ENCODE results near the gene SPC24. TPM values are rescaled to one million over a fixed set of nuclear protein-coding genes. Genes with fewer than 3 reads are reported as not detected.

SPC24 gene
- total and polyA plus RNA-seq, 9 of the 15 experiments (the other 6 are each of a cell fraction or from before 2014, with no cell fraction given), result 18.2 to 154 (median 60.9) TPM

DNA sequence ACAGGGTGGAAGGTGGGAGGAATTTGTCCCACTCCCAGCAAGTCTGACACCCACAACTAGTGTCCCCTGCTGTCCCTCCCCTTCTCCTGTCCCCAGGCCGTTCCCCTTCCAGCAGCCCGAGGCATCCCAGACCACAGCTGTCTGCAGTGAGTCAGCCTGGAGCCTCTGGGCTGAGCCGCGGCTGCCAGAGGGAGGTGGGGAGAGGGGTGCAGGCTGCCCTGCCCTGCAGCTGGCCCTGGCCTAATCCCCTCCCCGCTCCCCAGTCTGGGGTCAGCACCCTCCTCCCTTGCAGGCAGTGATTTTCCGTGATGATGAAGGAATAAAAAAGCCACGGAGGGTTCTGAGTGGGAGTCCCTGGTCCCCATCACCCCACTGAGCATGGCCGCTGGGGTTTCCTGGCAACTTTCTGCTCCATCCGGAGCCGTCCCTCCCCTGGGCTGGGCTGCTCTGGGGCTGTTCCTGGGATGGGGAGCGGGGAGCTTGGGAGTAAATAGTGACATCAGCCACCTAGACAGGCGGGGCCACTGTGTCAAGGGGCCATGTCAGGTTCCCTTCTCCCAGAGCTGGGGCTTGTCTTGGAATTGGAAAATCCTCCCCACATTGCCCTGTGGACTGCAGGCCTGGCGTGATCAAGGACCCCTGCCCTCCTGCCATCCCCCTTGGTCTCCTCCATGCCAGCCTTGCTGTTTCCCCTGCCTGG lies 16.8 kb downstream of the SPC24 start (continued):
- TF ChIP-seq SRF (CRISPR knock-in tag; IDR thresholded peaks at IDR 0.05) (no peak), SMARCA5 (IDR thresholded peaks at IDR 0.05) (no peak), CAMTA2 (CRISPR knock-in tag; conservative IDR thresholded peaks at IDR 0.05) (no peak), ARNT (IDR thresholded peaks at IDR 0.05) (no peak), HDAC8 (tag; IDR thresholded peaks at IDR 0.05) (no peak), JUN (IDR thresholded peaks at IDR 0.05; ENCODE audit: borderline replicate concordance, low read depth, low read length) (0 out of 2 replicates have a peak, but pooled peaks have one; percentile 20), JUN (CRISPR knock-in tag; IDR thresholded peaks at IDR 0.05; ENCODE audit: borderline replicate concordance) (no peak), THRAP3 (IDR thresholded peaks at IDR 0.05; ENCODE audit: borderline replicate concordance) (no peak), ILK (tag; IDR thresholded peaks at IDR 0.05; ENCODE audit: borderline replicate concordance, low read depth) (no peak), TCF3 (CRISPR knock-in tag; IDR thresholded peaks at IDR 0.05) (no peak), ZNF431 (CRISPR knock-in tag; IDR thresholded peaks at IDR 0.05) (no peak), TBP (optimal IDR thresholded peaks at IDR 0.05; ENCODE audit: low read depth, low read length) (no peak), ASH1L (IDR thresholded peaks at IDR 0.05; ENCODE audit: borderline replicate concordance, low read depth, partially characterized antibody) (no peak), ZNF263 (CRISPR knock-in tag; IDR thresholded peaks at IDR 0.05; ENCODE audit: borderline replicate concordance) (no peak), LARP7 (IDR thresholded peaks at IDR 0.05) (no peak), LCOR (CRISPR knock-in tag; IDR thresholded peaks at IDR 0.05) (no peak)
- TF ChIP-seq, protein P1, sequence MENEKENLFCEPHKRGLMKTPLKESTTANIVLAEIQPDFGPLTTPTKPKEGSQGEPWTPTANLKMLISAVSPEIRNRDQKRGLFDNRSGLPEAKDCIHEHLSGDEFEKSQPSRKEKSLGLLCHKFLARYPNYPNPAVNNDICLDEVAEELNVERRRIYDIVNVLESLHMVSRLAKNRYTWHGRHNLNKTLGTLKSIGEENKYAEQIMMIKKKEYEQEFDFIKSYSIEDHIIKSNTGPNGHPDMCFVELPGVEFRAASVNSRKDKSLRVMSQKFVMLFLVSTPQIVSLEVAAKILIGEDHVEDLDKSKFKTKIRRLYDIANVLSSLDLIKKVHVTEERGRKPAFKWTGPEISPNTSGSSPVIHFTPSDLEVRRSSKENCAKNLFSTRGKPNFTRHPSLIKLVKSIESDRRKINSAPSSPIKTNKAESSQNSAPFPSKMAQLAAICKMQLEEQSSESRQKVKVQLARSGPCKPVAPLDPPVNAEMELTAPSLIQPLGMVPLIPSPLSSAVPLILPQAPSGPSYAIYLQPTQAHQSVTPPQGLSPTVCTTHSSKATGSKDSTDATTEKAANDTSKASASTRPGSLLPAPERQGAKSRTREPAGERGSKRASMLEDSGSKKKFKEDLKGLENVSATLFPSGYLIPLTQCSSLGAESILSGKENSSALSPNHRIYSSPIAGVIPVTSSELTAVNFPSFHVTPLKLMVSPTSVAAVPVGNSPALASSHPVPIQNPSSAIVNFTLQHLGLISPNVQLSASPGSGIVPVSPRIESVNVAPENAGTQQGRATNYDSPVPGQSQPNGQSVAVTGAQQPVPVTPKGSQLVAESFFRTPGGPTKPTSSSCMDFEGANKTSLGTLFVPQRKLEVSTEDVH (IDR thresholded peaks at IDR 0.05; ENCODE audit: low read depth, partially characterized antibody), result no peak
- TF ChIP-seq, protein P2, sequence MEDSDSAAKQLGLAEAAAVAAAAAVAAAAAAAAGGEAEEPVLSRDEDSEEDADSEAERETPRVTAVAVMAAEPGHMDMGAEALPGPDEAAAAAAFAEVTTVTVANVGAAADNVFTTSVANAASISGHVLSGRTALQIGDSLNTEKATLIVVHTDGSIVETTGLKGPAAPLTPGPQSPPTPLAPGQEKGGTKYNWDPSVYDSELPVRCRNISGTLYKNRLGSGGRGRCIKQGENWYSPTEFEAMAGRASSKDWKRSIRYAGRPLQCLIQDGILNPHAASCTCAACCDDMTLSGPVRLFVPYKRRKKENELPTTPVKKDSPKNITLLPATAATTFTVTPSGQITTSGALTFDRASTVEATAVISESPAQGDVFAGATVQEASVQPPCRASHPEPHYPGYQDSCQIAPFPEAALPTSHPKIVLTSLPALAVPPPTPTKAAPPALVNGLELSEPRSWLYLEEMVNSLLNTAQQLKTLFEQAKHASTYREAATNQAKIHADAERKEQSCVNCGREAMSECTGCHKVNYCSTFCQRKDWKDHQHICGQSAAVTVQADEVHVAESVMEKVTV (CRISPR knock-in tag; IDR thresholded peaks at IDR 0.05), result no peak
- TF ChIP-seq, protein P3, sequence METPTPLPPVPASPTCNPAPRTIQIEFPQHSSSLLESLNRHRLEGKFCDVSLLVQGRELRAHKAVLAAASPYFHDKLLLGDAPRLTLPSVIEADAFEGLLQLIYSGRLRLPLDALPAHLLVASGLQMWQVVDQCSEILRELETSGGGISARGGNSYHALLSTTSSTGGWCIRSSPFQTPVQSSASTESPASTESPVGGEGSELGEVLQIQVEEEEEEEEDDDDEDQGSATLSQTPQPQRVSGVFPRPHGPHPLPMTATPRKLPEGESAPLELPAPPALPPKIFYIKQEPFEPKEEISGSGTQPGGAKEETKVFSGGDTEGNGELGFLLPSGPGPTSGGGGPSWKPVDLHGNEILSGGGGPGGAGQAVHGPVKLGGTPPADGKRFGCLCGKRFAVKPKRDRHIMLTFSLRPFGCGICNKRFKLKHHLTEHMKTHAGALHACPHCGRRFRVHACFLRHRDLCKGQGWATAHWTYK (CRISPR knock-in tag; IDR thresholded peaks at IDR 0.05), result no peak
- TF ChIP-seq, protein P4, sequence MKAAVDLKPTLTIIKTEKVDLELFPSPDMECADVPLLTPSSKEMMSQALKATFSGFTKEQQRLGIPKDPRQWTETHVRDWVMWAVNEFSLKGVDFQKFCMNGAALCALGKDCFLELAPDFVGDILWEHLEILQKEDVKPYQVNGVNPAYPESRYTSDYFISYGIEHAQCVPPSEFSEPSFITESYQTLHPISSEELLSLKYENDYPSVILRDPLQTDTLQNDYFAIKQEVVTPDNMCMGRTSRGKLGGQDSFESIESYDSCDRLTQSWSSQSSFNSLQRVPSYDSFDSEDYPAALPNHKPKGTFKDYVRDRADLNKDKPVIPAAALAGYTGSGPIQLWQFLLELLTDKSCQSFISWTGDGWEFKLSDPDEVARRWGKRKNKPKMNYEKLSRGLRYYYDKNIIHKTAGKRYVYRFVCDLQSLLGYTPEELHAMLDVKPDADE (conservative IDR thresholded peaks at IDR 0.05; ENCODE audit: control insufficient read depth, low read depth, low read length), result peak; percentile 36; the same call in 1 of the 2 replicates
